ENCODE results near the gene DNALI1. TPM values are rescaled to one million over a fixed set of nuclear protein-coding genes. Genes with fewer than 3 reads are reported as not detected.
"Not testable (repeated sequence)": the region's sequence is repeated elsewhere in the genome, so short reads cannot be mapped to it uniquely, and the experiment has no call there.

Gene DNALI1
- total and polyA plus RNA-seq, 8 donors = 17.9 to 60.5 (median 50.4) TPM

DNA sequence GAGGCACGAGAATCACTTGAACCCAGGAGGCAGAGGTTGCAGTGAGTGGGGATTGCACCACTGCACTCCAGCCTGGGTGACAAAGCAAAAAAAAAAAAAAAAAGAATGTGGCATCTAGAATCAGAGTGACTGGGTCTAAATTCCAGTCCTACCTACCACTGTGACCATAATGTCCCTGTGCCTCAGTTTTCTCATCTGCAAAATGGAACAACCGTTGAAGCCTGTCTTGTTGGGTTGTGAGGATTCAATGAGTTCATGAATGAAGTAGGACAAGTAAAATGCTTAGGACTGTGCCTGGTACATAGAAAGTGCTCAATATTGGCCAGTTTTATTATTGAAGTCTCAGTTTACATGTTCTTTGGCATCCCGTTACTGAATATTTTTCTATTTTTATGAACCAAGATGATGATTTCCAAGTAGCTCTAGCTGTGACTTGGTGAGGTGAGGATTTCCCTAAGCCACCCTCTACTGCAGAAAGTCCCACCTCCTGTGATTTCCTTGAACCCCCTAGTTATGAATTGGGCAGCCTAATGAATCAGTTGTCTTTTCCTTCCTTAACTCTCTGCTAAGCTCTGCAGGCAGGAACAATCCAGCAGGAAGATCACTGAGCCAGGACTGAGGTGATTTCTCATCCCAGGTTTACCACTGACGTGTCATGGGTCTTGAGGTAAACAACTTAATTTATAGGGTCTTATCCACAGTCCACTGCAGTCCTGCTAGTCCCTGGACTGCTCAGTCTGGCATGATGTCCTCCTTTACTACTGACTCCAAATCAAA lies 23.2 kb upstream of the DNALI1 start:
- Histone ChIP-seq H3K9me3 (no peaks in the 10 kb centered on the region), H3K4me3 (no peak overlapping the region), H3K27ac (peak overlapping the region; percentile 61 to 67), H3K36me3 (peaks cover 0 to 34% of the 10 kb centered on the region in 2 donors), H3K27me3 (no peaks in the 10 kb centered on the region), H3K4me1 (peaks cover 0 to 9% of the 10 kb centered on the region in 2 donors)
- ATAC-seq = no peak
- intact Hi-C loops (cut with DNase I) = no loop called here
- no peak for DNase-seq
- TF ChIP-seq, protein P1, sequence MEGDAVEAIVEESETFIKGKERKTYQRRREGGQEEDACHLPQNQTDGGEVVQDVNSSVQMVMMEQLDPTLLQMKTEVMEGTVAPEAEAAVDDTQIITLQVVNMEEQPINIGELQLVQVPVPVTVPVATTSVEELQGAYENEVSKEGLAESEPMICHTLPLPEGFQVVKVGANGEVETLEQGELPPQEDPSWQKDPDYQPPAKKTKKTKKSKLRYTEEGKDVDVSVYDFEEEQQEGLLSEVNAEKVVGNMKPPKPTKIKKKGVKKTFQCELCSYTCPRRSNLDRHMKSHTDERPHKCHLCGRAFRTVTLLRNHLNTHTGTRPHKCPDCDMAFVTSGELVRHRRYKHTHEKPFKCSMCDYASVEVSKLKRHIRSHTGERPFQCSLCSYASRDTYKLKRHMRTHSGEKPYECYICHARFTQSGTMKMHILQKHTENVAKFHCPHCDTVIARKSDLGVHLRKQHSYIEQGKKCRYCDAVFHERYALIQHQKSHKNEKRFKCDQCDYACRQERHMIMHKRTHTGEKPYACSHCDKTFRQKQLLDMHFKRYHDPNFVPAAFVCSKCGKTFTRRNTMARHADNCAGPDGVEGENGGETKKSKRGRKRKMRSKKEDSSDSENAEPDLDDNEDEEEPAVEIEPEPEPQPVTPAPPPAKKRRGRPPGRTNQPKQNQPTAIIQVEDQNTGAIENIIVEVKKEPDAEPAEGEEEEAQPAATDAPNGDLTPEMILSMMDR (IDR thresholded peaks at IDR 0.05) = no peak

DNA sequence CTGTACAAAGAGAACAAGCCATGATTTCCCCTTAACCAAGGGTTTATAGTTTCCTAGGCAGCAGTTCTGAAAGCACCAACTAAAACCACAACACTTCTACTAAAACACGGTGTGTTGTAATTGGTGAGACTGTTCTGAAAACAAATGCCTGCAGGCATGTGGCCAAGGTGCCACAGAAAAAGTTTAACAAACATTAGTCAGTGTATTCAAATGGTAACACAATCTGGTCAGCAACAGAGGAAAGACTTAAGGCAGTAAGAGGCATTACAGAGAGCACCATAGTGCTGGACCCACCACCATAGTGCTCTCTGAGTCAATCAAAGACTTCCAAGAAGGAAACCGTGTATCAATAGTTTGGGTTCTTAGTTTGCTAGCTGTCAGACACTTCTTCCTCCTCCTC lies 19.4 kb upstream of the DNALI1 start:
- intact Hi-C loops (cut with DNase I) = no loop called here

DNA sequence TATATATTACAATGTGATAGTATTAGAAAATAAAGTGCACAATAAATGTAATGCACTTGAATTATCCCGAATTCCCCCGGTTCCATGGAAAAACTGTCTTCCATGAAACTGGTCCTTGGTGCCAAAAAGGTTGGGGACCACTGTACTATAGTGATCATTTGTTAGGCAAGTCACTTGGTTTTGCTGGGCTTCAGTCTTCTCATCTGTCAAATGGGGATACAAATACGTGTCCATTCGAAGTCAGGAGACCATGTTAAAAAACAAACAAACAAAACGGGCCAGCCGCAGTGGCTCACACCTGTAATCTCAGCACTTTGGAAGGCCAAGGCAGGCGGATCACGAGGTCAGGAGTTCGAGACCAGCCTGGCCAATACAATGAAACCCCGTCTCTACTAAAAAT lies 17.6 kb upstream of the DNALI1 start:
- H3K27me3 ChIP-seq; intact Hi-C loops (cut with DNase I): not testable (repeated sequence)
- H3K36me3 ChIP-seq = peaks cover 0 to 87% of the 10 kb centered on the region in 2 donors

More for the DNA sequence above, 19.4 kb upstream of the DNALI1 start:
- Histone ChIP-seq H3K9me3 (no peaks in the 10 kb centered on the region), H3K27me3 (no peaks in the 10 kb centered on the region), H3K4me3 (no peak overlapping the region), H3K36me3 (peaks cover 0 to 70% of the 10 kb centered on the region in 2 donors), H3K4me1 (peaks cover 0 to 9% of the 10 kb centered on the region in 2 donors), H3K27ac (no peak overlapping the region)
- TF ChIP-seq, protein P1 (IDR thresholded peaks at IDR 0.05) = no peak
- no peak for DNase-seq
- peak; percentile 45 for ATAC-seq

DNA sequence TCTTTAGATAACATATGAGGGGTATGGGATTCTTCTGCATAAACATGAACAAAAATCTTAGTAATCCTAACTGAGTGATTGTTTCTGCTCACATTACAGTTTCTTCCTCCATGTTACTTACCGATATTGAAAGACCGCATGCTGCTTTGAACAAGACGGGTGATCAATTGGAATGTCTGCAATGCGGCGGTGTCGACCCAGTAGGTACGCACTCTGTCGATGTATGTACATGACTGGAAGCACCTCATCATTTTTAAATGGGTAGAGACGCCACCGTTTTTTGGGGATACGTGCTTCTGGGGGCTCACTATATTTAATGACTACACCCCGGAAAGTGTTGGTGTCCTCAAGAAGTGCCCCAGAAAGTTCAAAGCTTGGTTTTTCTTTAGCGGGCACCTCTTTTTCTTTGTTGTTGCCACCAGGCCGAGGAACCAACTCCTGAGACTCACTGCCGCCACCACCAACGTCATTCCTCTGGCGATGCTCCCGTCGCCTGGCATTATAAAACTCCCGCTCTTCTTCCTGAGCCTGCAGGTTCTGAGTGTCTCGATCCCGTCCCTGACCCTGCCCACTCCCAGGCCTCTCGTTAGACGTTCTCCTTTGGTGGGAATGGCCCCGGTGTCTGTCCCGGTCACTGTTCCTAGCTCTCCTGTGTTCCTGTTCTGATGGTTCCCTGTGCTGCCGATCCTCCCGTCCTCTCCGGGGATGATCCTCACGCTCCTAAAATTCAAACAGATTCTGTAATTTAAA lies 16.5 kb upstream of the DNALI1 start:
- H3K36me3 ChIP-seq = peaks cover 0 to 97% of the 10 kb centered on the region in 2 donors
- H3K9me3 ChIP-seq = no peaks in the 10 kb centered on the region
- intact Hi-C loops (cut with DNase I) = no loop called here
- H3K27me3 ChIP-seq = no peaks in the 10 kb centered on the region
- H3K27ac ChIP-seq = no peak overlapping the region
- no peaks in the 10 kb centered on the region for H3K4me1 ChIP-seq
- no peak overlapping the region for H3K4me3 ChIP-seq
- TF ChIP-seq, protein P1 (IDR thresholded peaks at IDR 0.05) = no peak
- ATAC-seq (no peak), DNase-seq (no peak)

More for the DNA sequence above, 17.6 kb upstream of the DNALI1 start:
- H3K4me1 ChIP-seq, H3K9me3 ChIP-seq, H3K4me3 ChIP-seq, DNase-seq, ATAC-seq, H3K27ac ChIP-seq: not testable (repeated sequence)

DNA sequence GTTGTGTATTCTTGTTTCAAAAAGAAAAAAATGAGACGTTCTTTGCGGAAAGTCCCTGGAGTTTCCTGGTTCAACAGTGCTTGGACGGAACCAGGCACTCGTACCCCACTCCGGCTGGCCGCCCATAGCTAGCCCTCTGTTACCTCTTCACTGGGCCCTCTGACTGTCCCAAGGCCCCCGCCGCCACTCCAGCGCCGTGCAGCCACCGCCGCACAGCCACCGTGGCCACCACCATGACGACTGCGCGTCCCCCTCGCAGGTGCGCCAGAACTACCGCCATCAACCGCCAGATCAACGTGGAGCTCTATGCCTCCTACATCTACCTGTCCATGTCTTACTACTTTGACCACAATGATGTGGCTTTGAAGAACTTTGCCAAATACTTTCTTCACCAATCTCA lies 12.2 kb upstream of the DNALI1 start:
- no peak overlapping the region for H3K27ac ChIP-seq
- H3K36me3 ChIP-seq = peaks cover 0 to 94% of the 10 kb centered on the region in 2 donors
- no peaks in the 10 kb centered on the region for H3K27me3 ChIP-seq
- no peak for ATAC-seq
- H3K4me3 ChIP-seq = no peak overlapping the region
- H3K4me1 ChIP-seq = no peaks in the 10 kb centered on the region
- H3K9me3 ChIP-seq = no peaks in the 10 kb centered on the region
- no peak for DNase-seq
- intact Hi-C loops (cut with DNase I) = no loop called here
- TF ChIP-seq, protein P1 (IDR thresholded peaks at IDR 0.05) = no peak
